HG03159 (cell line): ENCODE results near the gene CDK14.

Experiments used
- ATAC-seq: cut with Tn5 transposase; IDR thresholded peaks from one replicate; pipeline ENCODE4 v1.9.1; 2021; ENCODE audit warnings: mild to moderate bottlenecking, moderate library complexity; ENCODE audit not compliant: unreplicated experiment

The CDK14 gene

DNA sequence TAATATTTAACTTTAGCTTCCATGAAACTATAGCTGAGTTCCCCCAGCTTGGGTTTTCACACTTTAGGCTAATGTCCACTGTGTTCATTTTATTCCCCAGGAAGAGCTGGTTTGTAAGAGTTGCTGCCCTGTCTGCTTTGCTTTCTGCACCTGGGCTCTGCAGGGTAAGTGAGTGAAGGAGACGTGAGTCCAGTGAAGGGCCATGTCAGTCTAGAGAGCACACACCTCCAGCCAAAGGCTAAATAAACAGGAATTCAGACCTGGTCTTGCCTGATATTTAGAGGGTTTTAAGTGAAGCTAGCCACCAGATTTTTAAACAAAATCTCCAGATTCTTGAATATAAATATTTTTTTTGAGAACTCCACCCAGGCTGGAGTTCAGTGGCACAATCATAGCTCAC lies 643.7 kb downstream of the CDK14 start:
- ATAC-seq = no peak

DNA sequence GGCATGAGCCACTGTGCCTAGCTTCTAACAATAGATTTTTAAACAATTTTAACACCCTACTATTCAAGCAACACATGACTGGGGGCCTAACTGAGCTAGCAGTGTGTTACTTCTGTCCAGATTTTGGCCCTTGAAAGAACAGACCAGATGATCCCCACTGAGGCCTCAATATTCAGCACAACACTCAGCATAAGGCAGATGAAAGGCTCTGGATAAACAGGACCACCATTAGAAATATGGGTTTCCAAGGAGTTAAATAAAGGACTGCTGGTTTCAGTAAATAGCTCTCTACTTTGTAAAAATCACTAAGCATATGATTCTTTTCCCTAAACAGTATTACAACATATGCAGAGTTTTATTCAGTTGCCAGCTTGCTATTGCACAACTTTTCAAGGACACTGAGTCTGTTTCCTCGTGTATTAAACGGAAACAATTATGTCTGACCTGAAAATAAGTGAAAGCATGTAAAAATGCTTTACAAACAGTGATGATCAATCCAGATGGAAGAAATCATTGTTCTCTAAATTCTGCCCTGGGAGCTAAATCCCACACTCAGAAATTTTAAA lies 644.3 kb downstream of the CDK14 start:
- ATAC-seq = no peak

DNA sequence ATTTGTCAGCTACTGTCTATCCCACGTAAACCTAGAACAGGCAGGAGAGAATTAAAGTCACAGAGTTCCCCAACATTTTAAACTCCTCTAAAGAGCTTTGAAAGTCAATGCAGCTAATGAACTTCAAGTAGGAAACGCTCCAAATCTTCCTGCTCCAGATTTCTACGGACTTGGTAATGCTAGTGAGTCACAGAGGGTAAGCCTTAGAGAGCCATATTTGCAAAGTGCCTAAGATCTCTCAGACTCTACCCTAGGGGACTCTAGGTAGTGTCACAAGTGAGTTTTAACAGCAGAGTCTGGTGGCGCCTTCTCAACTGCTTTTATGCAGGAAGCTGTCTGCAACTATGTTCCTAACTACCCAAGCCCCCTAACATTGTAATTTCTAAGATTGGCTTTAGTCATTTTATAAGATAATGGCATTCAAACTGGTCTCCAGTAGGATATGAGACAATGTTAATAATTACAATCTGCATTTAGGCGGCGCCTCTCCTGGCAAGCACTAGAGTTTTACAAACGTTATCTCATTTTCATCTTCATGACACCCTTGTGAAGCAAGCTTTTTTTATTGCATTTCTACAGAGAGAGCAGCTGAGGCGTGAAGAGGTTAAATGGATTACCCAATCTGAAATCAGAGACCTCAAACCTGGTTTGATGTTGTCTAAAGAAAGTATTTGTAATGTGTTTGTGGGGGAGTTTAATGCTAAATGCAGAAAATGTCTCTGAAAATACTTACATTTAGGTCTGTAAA lies 646.1 kb downstream of the CDK14 start:
- ATAC-seq = no peak

DNA sequence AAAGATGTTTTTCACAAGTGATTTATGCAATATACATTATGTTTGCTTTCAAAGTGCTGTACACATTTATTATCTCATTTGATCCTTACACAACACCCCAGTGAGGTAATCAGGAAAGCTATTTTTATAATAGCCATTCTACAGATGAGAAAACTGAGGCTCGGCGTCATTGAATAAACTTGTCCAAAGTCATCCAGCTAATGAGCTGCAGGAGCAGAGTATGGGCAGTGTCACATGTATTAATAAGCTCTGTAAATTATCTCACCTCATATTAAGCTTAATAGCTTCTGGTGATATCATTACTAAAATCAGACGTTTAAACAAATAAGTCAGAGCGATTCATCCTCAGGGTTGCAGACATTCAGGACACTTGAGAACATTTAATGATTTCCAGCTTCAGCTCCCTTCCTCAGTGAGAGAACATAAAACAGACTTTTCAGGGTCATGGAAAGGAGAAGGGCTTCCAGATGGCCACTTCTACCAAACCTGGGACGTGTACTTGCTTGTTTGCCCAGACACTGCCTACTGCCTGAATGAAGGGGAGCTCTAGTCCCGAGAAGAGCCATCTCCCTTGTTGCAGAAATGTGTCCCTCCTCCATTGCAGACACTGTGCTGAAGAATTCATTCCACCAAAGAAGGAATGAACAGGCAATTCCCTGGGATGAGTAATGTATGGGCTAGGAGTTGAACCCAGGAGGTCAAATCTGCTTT lies 647.6 kb downstream of the CDK14 start:
- ATAC-seq = no peak

DNA sequence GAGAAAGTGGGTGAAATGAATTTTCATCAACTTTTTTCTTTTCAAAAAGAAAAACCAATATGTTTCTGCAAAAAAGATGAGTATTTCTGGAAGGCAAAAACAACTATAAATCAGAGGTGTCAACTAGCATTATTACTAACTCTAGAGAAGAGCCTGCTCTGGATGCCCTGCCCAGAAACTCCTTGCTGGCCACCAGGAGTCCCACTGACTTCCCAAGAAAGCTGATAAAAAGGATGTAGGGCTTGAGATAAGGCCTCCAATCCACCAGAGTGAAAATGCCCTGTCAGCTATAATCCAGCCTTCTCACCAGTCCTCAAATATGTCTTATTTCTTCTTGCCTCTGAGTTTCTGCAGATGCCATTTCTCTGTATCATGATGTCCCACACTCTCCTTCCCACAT lies 651.4 kb downstream of the CDK14 start:
- no peak for ATAC-seq

DNA sequence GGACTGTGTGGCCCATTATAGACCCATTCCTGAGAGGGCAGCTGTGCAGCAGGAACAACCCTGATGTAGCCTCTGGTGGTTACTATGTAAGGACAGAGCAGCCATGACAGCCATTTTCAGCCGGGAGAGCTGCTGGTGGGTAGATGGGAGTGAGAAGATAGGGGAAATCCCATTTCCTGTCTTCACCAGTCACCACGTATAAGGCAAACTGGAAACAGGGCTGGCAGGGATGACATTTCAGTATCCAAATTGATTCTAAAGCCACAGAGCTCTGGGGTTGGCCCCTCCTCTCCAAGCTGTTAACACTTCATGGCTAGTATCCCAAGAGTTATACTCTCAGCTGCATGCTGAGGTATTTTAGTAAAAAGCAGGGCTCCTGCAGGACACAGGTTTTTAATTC lies 652.9 kb downstream of the CDK14 start:
- ATAC-seq = no peak

DNA sequence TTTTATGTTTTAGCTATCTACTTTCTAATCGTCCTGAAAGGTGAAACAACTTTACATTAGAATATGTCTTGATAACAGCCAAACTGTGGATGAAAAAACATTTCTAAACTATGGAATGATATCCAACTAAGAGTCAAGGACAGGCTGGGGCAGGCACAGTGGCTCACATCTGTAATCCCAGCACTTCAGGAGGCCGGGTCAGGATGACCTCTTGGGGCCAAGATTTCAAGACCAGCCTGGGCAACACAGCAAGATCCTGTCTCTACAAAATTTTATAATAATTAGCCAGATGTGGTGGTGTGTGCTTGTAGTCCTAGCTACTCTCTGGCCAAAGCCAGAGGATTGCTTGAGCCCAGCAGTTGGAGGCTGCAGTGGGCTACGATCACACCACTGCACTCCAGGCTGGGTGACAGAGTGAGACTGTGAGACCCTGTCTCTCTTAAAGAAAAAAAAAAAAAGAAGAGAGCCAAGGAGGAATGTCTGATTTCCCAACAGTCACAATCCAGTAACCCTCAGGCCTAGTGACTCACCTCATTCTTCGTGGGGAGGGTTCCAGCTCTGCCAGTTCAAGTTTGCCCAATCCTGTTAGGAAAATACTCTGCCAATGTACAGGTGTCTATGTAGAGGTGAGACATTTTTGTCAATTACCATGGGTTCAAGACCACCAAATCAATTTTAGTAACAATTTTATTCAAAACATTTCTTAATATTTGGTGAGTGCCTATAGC lies 653.5 kb downstream of the CDK14 start:
- no peak for ATAC-seq

DNA sequence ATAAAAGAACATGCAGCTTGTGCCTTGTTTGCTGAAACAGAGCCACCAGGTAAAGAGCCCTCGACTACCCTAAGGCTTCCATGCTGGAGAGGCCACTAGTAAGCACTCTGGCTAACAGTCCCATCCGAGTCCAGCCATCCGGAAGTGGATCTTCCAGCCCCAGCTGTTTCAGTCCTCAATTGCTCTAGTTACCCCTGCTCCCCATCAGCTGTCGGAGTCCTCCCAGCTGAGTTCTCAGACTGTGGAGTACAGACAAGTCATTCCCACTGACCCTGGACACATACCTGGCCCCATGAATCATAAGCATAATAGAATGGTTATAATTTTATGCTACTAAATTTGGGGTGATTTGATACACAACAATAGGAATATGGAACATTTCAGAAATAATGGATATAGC lies 654.6 kb downstream of the CDK14 start:
- ATAC-seq = no peak

DNA sequence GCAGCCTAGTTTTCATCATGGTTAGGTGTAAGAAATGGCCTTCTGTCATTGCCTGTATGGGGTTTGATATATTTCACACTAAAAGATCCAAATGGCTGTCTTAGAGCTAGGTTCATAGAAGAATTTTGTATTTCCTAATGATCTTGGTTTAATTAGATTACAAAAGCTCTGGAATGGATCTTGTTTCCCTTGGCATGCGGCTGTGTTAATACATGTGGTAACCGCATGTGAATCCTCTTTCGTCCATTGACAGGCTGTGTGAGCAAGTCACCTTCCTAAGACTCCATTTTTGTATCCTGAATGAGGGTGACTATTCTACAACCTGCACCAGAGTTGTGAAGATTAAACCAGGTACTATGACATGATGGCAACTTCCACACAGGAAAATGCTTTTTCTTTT lies 655.8 kb downstream of the CDK14 start:
- no peak for ATAC-seq
